HepG2 (cell line): ENCODE measurements around the gene ERLEC1. TPM values are rescaled to one million over a fixed set of nuclear protein-coding genes. Genes with fewer than 3 reads are reported as not detected.
A peak's percentile ranks its signal among the peaks of the same experiment; 100 is the strongest.

Experiments used
- ELF4 ChIP-seq: sonication (generic); formaldehyde crosslinking; IDR thresholded peaks from 2 replicates; pipeline ENCODE4 v1.5.0; 2020; ENCODE audit warnings: missing genetic modification reagents, mild to moderate bottlenecking, moderate library complexity, borderline replicate concordance
- ETV6 ChIP-seq: sonication (generic); formaldehyde crosslinking; conservative IDR thresholded peaks from 2 replicates; pipeline ENCODE4 v1.4.0; 2020; ENCODE audit warnings: missing genetic modification reagents
- ONECUT2 ChIP-seq: sonication (generic); formaldehyde crosslinking; IDR thresholded peaks from 2 replicates; pipeline ENCODE4 v1.4.0; 2020; ENCODE audit warnings: missing genetic modification reagents
- SMAD9 ChIP-seq: sonication (generic); formaldehyde crosslinking; IDR thresholded peaks from 2 replicates; pipeline ENCODE4 v1.5.1; 2020; ENCODE audit warnings: mild to moderate bottlenecking, missing genetic modification reagents
- ZNF256 ChIP-seq: sonication (generic); formaldehyde crosslinking; conservative IDR thresholded peaks from 2 replicates; pipeline ENCODE4 v1.4.0; 2020; ENCODE audit warnings: missing genetic modification reagents
- ZNF44 ChIP-seq: sonication (generic); formaldehyde crosslinking; IDR thresholded peaks from 2 replicates; pipeline ENCODE4 v1.5.1; 2020; ENCODE audit warnings: mild to moderate bottlenecking, missing genetic modification reagents
- ZNF451 ChIP-seq: sonication (generic); formaldehyde crosslinking; IDR thresholded peaks from 2 replicates; pipeline ENCODE4 v1.5.0; 2020; ENCODE audit warnings: mild to moderate bottlenecking, missing genetic modification reagents
- ZNF841 ChIP-seq: sonication (generic); formaldehyde crosslinking; IDR thresholded peaks from 2 replicates; pipeline ENCODE4 v1.8.1; 2023; ENCODE audit warnings: missing genetic modification reagents, borderline replicate concordance
- polyA plus RNA-seq, 8 experiments: library from polyadenylated mRNA; depleted of rRNA in 3 of 8; stranded (reverse) in 7 of 8; unstranded in 1 of 8; fragments of >200 nt; fragmentation: Illumina TruSeq in 4 of 8; extraction: Trizol in 4 of 8; gene quantifications; 2 replicates each; pipeline versions ENCODE4 v1.2.1 to v1.2.3, GENCODE V29; 2011 to 2016; ENCODE audit warnings: low read depth in 4 of 8, missing spikeins in 1 of 8, mixed read lengths in 1 of 8; ENCODE audit not compliant: insufficient read depth in 1 of 8
- total RNA-seq, 5 experiments: library from RNA; depleted of rRNA; stranded (reverse); fragments of >200 nt; fragmentation: Illumina TruSeq; extraction: Trizol; gene quantifications; 2 replicates each; pipeline ENCODE4 v1.2.3, GENCODE V29; 2016; ENCODE audit warnings: low read depth in 1 of 5
- TF ChIP-seq, protein P1 (sequence below): sonication (generic); formaldehyde crosslinking; conservative IDR thresholded peaks from 2 replicates; pipeline ENCODE4 v1.5.0; 2020; ENCODE audit warnings: missing genetic modification reagents
- TF ChIP-seq, protein P2 (sequence below): sonication (generic); formaldehyde crosslinking; IDR thresholded peaks from 2 replicates; pipeline ENCODE4 v1.5.1; 2020; ENCODE audit warnings: mild to moderate bottlenecking, missing genetic modification reagents, moderate library complexity
- TF ChIP-seq, protein P3 (sequence below): IDR thresholded peaks from 2 replicates; pipeline ENCODE4 v1.6.1; 2016; ENCODE audit warnings: missing biosample characterization, missing genetic modification reagents, low read depth
- TF ChIP-seq, protein P4 (sequence below): fragments of 450-650 bp; IDR thresholded peaks from 2 replicates; pipeline ENCODE4 v1.6.1; 2017; ENCODE audit warnings: mild to moderate bottlenecking
- TF ChIP-seq, protein P5 (sequence below): IDR thresholded peaks from 2 replicates; pipeline ENCODE4 v1.6.1; 2016; ENCODE audit warnings: low read depth
- TF ChIP-seq, protein P6 (sequence below): IDR thresholded peaks from 2 replicates; pipeline ENCODE4 v1.6.1; 2016; ENCODE audit warnings: missing compliant biosample characterization, missing genetic modification reagents, borderline replicate concordance
- TF ChIP-seq, protein P7 (sequence below): sonication (generic); formaldehyde crosslinking; IDR thresholded peaks from 2 replicates; pipeline ENCODE4 v1.8.0; 2022; ENCODE audit warnings: mild to moderate bottlenecking, missing genetic modification reagents, borderline replicate concordance

Gene ERLEC1
- total and polyA plus RNA-seq, 2 of the 13 experiments (the other 11 are each of a cell fraction or from before 2014, with no cell fraction given), result 87.3 to 88.4 TPM

DNA sequence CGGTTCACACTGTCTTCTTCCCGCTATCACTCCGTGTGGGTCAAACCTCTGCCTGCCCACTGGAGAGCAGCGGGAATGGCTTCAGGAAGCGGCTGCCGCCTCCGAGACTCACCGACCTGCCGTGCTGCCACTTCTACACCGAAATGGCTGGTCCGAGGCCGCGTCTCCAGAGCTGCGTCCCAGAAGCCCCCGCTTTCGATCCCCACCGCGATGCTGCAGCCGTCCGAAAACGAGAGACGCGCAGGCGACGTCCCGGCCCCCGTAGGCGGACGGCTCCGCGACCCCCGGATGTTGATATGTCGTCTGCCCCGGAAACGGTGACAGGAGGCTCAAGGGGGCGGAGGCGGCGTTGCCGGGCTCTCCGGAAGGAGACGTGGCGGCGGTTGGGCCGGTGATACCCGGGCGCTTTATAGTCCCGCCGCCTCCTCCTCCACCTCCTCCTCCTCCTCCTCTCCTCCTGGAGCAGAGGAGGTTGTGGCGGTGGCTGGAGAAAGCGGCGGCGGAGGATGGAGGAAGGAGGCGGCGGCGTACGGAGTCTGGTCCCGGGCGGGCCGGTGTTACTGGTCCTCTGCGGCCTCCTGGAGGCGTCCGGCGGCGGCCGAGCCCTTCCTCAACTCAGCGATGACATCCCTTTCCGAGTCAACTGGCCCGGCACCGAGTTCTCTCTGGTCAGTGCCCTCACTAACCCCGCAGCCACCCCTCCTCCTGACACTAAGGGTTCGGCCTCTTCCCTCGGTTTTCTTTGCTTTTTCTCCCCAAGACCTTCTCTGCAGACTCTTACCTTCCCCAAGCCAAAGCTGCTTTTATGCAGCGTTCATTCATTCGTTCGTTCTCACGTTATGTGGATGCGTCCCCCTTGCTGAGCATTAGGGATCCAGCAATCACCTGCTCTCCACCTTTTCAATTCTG is at the start of gene ERLEC1, which contains the start of gene ASB3 (continued):
- TF ChIP-seq, protein P1, sequence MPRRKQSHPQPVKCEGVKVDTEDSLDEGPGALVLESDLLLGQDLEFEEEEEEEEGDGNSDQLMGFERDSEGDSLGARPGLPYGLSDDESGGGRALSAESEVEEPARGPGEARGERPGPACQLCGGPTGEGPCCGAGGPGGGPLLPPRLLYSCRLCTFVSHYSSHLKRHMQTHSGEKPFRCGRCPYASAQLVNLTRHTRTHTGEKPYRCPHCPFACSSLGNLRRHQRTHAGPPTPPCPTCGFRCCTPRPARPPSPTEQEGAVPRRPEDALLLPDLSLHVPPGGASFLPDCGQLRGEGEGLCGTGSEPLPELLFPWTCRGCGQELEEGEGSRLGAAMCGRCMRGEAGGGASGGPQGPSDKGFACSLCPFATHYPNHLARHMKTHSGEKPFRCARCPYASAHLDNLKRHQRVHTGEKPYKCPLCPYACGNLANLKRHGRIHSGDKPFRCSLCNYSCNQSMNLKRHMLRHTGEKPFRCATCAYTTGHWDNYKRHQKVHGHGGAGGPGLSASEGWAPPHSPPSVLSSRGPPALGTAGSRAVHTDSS, result no peak
- TF ChIP-seq ELF4 (CRISPR knock-in tag) (peak; percentile 96), ONECUT2 (no peak; the same call in 1 of the 2 replicates), SMAD9 (CRISPR knock-in tag) (no peak), ZNF451 (CRISPR knock-in tag) (peak; percentile 95), ETV6 (CRISPR knock-in tag) (peak; percentile 66; the same call in 1 of the 2 replicates), ZNF841 (no peak), ZNF44 (CRISPR knock-in tag) (no peak; the same call in 1 of the 2 replicates), ZNF256 (CRISPR knock-in tag) (peak; percentile 95)
- TF ChIP-seq, protein P2, sequence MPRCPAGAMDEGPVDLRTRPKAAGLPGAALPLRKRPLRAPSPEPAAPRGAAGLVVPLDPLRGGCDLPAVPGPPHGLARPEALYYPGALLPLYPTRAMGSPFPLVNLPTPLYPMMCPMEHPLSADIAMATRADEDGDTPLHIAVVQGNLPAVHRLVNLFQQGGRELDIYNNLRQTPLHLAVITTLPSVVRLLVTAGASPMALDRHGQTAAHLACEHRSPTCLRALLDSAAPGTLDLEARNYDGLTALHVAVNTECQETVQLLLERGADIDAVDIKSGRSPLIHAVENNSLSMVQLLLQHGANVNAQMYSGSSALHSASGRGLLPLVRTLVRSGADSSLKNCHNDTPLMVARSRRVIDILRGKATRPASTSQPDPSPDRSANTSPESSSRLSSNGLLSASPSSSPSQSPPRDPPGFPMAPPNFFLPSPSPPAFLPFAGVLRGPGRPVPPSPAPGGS (CRISPR knock-in tag), result peak; percentile 78; the same call in 1 of the 2 replicates
- TF ChIP-seq, protein P3, sequence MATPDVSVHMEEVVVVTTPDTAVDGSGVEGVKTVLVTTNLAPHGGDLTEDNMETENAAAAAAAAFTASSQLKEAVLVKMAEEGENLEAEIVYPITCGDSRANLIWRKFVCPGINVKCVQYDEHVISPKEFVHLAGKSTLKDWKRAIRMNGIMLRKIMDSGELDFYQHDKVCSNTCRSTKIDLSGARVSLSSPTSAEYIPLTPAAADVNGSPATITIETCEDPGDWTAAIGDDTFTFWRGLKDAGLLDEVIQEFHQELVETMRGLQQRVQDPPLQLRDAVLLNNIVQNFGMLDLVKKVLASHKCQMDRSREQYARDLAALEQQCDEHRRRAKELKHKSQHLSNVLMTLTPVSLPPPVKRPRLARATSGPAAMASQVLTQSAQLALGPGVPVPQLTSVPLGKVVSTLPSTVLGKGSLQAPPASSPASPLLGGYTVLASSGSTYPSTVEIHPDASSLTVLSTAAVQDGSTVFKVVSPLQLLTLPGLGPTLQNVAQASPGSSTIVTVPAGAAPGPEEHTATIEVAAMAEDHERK (CRISPR knock-in tag), result peak; percentile 76
- TF ChIP-seq, protein P4, sequence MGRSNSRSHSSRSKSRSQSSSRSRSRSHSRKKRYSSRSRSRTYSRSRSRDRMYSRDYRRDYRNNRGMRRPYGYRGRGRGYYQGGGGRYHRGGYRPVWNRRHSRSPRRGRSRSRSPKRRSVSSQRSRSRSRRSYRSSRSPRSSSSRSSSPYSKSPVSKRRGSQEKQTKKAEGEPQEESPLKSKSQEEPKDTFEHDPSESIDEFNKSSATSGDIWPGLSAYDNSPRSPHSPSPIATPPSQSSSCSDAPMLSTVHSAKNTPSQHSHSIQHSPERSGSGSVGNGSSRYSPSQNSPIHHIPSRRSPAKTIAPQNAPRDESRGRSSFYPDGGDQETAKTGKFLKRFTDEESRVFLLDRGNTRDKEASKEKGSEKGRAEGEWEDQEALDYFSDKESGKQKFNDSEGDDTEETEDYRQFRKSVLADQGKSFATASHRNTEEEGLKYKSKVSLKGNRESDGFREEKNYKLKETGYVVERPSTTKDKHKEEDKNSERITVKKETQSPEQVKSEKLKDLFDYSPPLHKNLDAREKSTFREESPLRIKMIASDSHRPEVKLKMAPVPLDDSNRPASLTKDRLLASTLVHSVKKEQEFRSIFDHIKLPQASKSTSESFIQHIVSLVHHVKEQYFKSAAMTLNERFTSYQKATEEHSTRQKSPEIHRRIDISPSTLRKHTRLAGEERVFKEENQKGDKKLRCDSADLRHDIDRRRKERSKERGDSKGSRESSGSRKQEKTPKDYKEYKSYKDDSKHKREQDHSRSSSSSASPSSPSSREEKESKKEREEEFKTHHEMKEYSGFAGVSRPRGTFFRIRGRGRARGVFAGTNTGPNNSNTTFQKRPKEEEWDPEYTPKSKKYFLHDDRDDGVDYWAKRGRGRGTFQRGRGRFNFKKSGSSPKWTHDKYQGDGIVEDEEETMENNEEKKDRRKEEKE, result no peak
- TF ChIP-seq, protein P5, sequence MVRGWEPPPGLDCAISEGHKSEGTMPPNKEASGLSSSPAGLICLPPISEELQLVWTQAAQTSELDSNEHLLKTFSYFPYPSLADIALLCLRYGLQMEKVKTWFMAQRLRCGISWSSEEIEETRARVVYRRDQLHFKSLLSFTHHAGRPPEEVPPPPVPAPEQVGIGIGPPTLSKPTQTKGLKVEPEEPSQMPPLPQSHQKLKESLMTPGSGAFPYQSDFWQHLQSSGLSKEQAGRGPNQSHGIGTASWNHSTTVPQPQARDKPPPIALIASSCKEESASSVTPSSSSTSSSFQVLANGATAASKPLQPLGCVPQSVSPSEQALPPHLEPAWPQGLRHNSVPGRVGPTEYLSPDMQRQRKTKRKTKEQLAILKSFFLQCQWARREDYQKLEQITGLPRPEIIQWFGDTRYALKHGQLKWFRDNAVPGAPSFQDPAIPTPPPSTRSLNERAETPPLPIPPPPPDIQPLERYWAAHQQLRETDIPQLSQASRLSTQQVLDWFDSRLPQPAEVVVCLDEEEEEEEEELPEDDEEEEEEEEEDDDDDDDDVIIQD (CRISPR knock-in tag), result peak; percentile 82
- TF ChIP-seq, protein P6, sequence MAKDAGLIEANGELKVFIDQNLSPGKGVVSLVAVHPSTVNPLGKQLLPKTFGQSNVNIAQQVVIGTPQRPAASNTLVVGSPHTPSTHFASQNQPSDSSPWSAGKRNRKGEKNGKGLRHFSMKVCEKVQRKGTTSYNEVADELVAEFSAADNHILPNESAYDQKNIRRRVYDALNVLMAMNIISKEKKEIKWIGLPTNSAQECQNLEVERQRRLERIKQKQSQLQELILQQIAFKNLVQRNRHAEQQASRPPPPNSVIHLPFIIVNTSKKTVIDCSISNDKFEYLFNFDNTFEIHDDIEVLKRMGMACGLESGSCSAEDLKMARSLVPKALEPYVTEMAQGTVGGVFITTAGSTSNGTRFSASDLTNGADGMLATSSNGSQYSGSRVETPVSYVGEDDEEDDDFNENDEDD (CRISPR knock-in tag), result peak; percentile 58
- TF ChIP-seq, protein P7, sequence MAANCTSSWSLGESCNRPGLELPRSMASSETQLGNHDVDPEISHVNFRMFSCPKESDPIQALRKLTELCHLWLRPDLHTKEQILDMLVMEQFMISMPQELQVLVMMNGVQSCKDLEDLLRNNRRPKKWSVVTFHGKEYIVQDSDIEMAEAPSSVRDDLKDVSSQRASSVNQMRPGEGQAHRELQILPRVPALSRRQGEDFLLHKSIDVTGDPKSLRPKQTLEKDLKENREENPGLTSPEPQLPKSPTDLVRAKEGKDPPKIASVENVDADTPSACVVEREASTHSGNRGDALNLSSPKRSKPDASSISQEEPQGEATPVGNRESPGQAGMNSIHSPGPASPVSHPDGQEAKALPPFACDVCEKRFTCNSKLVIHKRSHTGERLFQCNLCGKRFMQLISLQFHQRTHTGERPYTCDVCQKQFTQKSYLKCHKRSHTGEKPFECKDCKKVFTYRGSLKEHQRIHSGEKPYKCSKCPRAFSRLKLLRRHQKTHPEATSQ (CRISPR knock-in tag), result peak; percentile 98
